Smooth muscle cell (in vitro differentiated cells): ENCODE data around the gene MAP2K5. TPM values are rescaled to one million over a fixed set of nuclear protein-coding genes. Genes with fewer than 3 reads are reported as not detected.

Experiments used
- DNase-seq: peaks from one replicate; lab custom pipeline; 2025; ENCODE audit not compliant: unreplicated experiment; lab: John Stamatoyannopoulos, UW
- H2AFZ ChIP-seq: fragments of 200-600 bp; sonication (generic); 2 replicates; pipeline ENCODE4 v1.6.0; 2016; ENCODE audit warnings: antibody characterized with exemption, low read depth, mild to moderate bottlenecking
- H3F3A ChIP-seq: fragments of 200-600 bp; sonication (generic); 2 replicates; pipeline ENCODE4 v1.6.0; 2017; ENCODE audit warnings: antibody characterized with exemption, low read depth
- H3K27ac ChIP-seq: fragments of 200-600 bp; sonication (generic); 2 replicates; pipeline ENCODE4 v1.5.1; 2016; ENCODE audit warnings: low read depth, mild to moderate bottlenecking
- H3K27me3 ChIP-seq: fragments of 200-600 bp; sonication (generic); 2 replicates; pipeline ENCODE4 v1.6.1; 2016; ENCODE audit warnings: low read depth, mild to moderate bottlenecking
- H3K36me3 ChIP-seq: fragments of 200-600 bp; sonication (generic); 2 replicates; pipeline ENCODE4 v1.5.1; 2016; ENCODE audit warnings: low read depth
- H3K4me1 ChIP-seq: fragments of 200-600 bp; sonication (generic); 2 replicates; pipeline ENCODE4 v1.5.1; 2016; ENCODE audit warnings: low read depth
- H3K4me2 ChIP-seq: fragments of 200-600 bp; sonication (generic); 2 replicates; pipeline ENCODE4 v1.6.0; 2016; ENCODE audit warnings: mild to moderate bottlenecking
- H3K4me3 ChIP-seq: fragments of 200-600 bp; sonication (generic); 2 replicates; pipeline ENCODE4 v1.5.1; 2016; ENCODE audit warnings: mild to moderate bottlenecking
- H3K79me2 ChIP-seq: fragments of 200-600 bp; sonication (generic); 2 replicates; pipeline ENCODE4 v1.6.0; 2016; ENCODE audit warnings: low read depth, mild to moderate bottlenecking
- H3K9ac ChIP-seq: fragments of 200-600 bp; sonication (generic); 2 replicates; pipeline ENCODE4 v1.6.0; 2016; ENCODE audit warnings: low read depth
- H3K9me3 ChIP-seq: fragments of 200-600 bp; sonication (generic); replicated peaks from 2 replicates; pipeline ENCODE4 v1.5.1; 2016; ENCODE audit warnings: low read depth
- H4K20me1 ChIP-seq: fragments of 200-600 bp; sonication (generic); 2 replicates; pipeline ENCODE4 v1.6.0; 2016; ENCODE audit warnings: low read depth
- WGBS: methylation state at CpG from one replicate; pipeline ENCODE4 v1.1.7; 2016; ENCODE audit warnings: low lambda C conversion rate; 5-methylcytosine and 5-hydroxymethylcytosine counted together
- polyA plus RNA-seq: library from polyadenylated mRNA; unstranded; fragments of >200 nt; fragmentation: Nextera tagmentation; extraction: Ambion mirVana; gene quantifications from 2 replicates; pipeline ENCODE4 v1.2.1, GENCODE V29; 2016
- total RNA-seq: library from RNA; depleted of rRNA; stranded (reverse); fragments of >200 nt; gene quantifications from 2 replicates; pipeline ENCODE4 v1.2.3, GENCODE V29; 2014
- TF ChIP-seq, protein P1 (sequence below): fragments of 200-600 bp; sonication (generic); IDR thresholded peaks from 2 replicates; pipeline ENCODE4 v1.5.1; 2017; ENCODE audit warnings: borderline replicate concordance, mild to moderate bottlenecking, antibody characterized with exemption; ENCODE audit not compliant: insufficient read depth, poor library complexity, severe bottlenecking

Gene MAP2K5
- total and polyA plus RNA-seq, 2 experiments from 2014 or later = 4.4 to 7.4 TPM

DNA sequence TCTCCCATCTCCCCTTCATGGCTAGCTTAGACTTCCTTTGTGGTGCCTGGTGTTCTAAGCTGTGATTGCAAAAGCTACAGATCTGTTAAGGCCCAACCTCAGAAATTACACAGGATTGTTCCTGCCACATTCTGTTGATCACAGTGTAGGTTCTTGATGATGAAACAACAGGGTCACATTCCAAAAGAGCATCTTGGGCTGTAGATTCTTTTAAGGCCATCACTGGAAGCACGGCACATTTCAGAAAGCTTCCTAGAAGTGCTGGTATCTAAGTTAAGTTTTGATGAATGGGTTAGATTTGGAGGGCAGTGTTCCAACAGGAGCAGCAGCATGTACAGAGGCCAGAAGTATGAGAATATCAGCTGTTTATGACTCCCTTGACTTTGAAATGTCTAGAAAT lies 175.3 kb downstream of the MAP2K5 start:
- TF ChIP-seq, protein P1, sequence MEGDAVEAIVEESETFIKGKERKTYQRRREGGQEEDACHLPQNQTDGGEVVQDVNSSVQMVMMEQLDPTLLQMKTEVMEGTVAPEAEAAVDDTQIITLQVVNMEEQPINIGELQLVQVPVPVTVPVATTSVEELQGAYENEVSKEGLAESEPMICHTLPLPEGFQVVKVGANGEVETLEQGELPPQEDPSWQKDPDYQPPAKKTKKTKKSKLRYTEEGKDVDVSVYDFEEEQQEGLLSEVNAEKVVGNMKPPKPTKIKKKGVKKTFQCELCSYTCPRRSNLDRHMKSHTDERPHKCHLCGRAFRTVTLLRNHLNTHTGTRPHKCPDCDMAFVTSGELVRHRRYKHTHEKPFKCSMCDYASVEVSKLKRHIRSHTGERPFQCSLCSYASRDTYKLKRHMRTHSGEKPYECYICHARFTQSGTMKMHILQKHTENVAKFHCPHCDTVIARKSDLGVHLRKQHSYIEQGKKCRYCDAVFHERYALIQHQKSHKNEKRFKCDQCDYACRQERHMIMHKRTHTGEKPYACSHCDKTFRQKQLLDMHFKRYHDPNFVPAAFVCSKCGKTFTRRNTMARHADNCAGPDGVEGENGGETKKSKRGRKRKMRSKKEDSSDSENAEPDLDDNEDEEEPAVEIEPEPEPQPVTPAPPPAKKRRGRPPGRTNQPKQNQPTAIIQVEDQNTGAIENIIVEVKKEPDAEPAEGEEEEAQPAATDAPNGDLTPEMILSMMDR = no peak
- H3K9me3 ChIP-seq = no peaks in the 10 kb centered on the region
- H4K20me1 ChIP-seq = no peaks in the 10 kb centered on the region
- H2AFZ ChIP-seq = no peak overlapping the region
- H3K36me3 ChIP-seq = no peaks in the 10 kb centered on the region
- H3K4me2 ChIP-seq = no peak overlapping the region
- no peak overlapping the region for H3K9ac ChIP-seq
- no peak overlapping the region for H3K4me3 ChIP-seq
- no peaks in the 10 kb centered on the region for H3K27me3 ChIP-seq
- 96% methylated on average over 1 of the region's 1 CpG for WGBS
- no peaks in the 10 kb centered on the region for H3F3A ChIP-seq
- no peak overlapping the region for H3K27ac ChIP-seq
- H3K79me2 ChIP-seq = no peaks in the 10 kb centered on the region
- no peak for DNase-seq
- H3K4me1 ChIP-seq = peaks cover 11% of the 10 kb centered on the region

DNA sequence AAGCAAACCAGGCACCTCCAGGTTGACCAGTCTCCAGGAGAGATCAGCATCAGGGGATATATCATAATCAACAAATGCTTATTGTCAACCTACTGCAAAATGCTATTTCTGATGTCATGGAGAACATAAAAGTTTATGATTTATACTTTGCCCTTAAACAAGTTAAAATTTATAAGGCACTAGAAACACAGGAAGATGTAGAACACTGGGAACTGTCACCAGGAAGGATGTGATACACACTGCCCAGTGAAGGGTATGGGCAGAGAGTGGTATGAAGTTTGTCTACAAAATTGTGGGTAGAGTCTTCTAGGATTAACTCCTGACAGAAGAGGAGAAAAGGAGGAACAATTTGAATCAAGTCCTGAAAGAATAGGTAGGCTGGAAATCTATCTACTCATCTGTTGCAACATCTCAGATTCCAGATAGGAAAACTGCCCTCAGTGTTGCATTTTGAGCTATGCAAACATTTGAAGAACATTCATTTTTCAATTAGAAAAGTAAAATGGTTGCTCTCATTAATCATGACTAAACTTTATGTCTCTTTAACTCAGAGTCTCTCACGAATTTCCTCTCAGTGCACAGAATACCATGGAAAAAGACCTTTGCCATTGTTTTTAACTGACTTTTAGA lies 176.9 kb downstream of the MAP2K5 start:
- Histone ChIP-seq H3K27me3 (no peaks in the 10 kb centered on the region), H3F3A (no peaks in the 10 kb centered on the region), H3K4me1 (peaks cover 12% of the 10 kb centered on the region), H3K9ac (no peak overlapping the region), H3K79me2 (no peaks in the 10 kb centered on the region), H3K4me3 (no peak overlapping the region), H3K4me2 (no peak overlapping the region), H3K36me3 (no peaks in the 10 kb centered on the region), H4K20me1 (no peaks in the 10 kb centered on the region), H2AFZ (no peak overlapping the region), H3K9me3 (no peaks in the 10 kb centered on the region), H3K27ac (no peak overlapping the region)
- TF ChIP-seq, protein P1 = no peak
- 90% methylated on average over 1 of the region's 1 CpG for WGBS
- no peak for DNase-seq

- H3K9ac ChIP-seq = no peak overlapping the region
- no peak overlapping the region for H3K4me3 ChIP-seq
- 81% methylated on average over 8 of the region's 8 CpGs for WGBS
- H3K4me1 ChIP-seq = peaks cover 12% of the 10 kb centered on the region
- no peak overlapping the region for H3K4me2 ChIP-seq
- no peaks in the 10 kb centered on the region for H3F3A ChIP-seq
- no peak overlapping the region for H2AFZ ChIP-seq
- H3K79me2 ChIP-seq = no peaks in the 10 kb centered on the region
- TF ChIP-seq, protein P1 = no peak
- no peak for DNase-seq
- no peak overlapping the region for H3K27ac ChIP-seq
- no peaks in the 10 kb centered on the region for H3K27me3 ChIP-seq
- H4K20me1 ChIP-seq = no peaks in the 10 kb centered on the region
- no peaks in the 10 kb centered on the region for H3K9me3 ChIP-seq
- no peaks in the 10 kb centered on the region for H3K36me3 ChIP-seq
Measured at GRCh38 chr15:67720556-67721175, 178.2 kb downstream of the MAP2K5 start.
